Measurements from ENCODE around the gene ADGRL3.

DNA sequence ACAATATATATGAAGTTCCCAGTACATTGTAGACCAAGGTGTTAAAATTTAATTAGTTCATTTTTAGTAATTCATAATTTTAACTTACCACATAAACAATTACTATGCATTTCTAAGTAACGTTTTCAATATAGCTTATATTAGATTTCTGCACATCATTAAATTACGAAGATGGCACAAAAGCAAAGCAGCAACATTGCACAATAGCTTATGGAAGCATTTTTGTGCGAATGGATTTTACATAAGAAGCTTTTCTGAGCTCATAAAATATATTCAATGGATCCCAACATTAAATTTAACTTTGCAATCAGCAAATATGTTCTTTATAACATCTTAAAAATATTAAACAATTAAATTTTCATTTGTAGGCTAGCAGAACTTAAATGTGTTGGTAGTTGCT lies 875.4 kb downstream of the ADGRL3 start:
- TF ChIP-seq, protein P1, sequence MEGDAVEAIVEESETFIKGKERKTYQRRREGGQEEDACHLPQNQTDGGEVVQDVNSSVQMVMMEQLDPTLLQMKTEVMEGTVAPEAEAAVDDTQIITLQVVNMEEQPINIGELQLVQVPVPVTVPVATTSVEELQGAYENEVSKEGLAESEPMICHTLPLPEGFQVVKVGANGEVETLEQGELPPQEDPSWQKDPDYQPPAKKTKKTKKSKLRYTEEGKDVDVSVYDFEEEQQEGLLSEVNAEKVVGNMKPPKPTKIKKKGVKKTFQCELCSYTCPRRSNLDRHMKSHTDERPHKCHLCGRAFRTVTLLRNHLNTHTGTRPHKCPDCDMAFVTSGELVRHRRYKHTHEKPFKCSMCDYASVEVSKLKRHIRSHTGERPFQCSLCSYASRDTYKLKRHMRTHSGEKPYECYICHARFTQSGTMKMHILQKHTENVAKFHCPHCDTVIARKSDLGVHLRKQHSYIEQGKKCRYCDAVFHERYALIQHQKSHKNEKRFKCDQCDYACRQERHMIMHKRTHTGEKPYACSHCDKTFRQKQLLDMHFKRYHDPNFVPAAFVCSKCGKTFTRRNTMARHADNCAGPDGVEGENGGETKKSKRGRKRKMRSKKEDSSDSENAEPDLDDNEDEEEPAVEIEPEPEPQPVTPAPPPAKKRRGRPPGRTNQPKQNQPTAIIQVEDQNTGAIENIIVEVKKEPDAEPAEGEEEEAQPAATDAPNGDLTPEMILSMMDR (conservative IDR thresholded peaks at IDR 0.05; ENCODE audit: low read length) = no peak
- no peak for TF ChIP-seq EZH2phosphoT487 (IDR thresholded peaks at IDR 0.05; ENCODE audit: borderline replicate concordance, low read depth, low read length)

Data from OCI-LY7 (cell line).